Lung microvascular endothelial cell (primary cell): ENCODE measurements around the gene TMEM150C. TPM values are rescaled to one million over a fixed set of nuclear protein-coding genes. Genes with fewer than 3 reads are reported as not detected.
A peak's percentile ranks its signal among the peaks of the same experiment; 100 is the strongest.

Experiments used
- DNase-seq, 2 donors: peaks; one replicate each; pipeline versions ENCODE4 v3.0.0 to v3.0.0-alpha.2; 2010; ENCODE audit warnings: low read depth in 2 of 2
- total RNA-seq: library from RNA; depleted of rRNA; stranded (reverse); fragments of >200 nt; gene quantifications from 2 replicates; pipeline ENCODE4 v1.2.1, GENCODE V29; 2014

TMEM150C gene
- total RNA-seq, 1 donor from 2014 or later, result 5.8 TPM

- DNase-seq, result peak; percentile 17 to 57
Observed at GRCh38 chr4:82517043-82517442, 44.7 kb downstream of the TMEM150C start.

GRCh38 chr4:82515705-82516104 is 46.1 kb downstream of the TMEM150C start:
- DNase-seq, result peak; percentile 67 to 84

GRCh38 chr4:82513382-82513781 is 48.4 kb downstream of the TMEM150C start:
- peak in 1 of 2 donors; percentile 18 for DNase-seq

GRCh38 chr4:82510216-82510615 is 51.6 kb downstream of the TMEM150C start:
- DNase-seq, result no peak

- no peak for DNase-seq
Observed at GRCh38 chr4:82508806-82509428, 52.9 kb downstream of the TMEM150C start.

- no peak for DNase-seq
Observed at GRCh38 chr4:82508011-82508410, 53.8 kb downstream of the TMEM150C start.

GRCh38 chr4:82501154-82501442 is 60.7 kb downstream of the TMEM150C start:
- no peak for DNase-seq

- no peak for DNase-seq
Observed at GRCh38 chr4:82500435-82501153, 61.2 kb downstream of the TMEM150C start.

GRCh38 chr4:82499738-82500434 is 61.9 kb downstream of the TMEM150C start:
- no peak for DNase-seq

- no peak for DNase-seq
Observed at GRCh38 chr4:82496349-82496748, 65.4 kb downstream of the TMEM150C start.

- DNase-seq, result no peak
Observed at GRCh38 chr4:82495666-82496065, 66.1 kb downstream of the TMEM150C start.

GRCh38 chr4:82493721-82494425 is 67.9 kb downstream of the TMEM150C start:
- DNase-seq, result no peak

GRCh38 chr4:82491251-82491960 is 70.4 kb downstream of the TMEM150C start:
- no peak for DNase-seq

GRCh38 chr4:82489987-82490386 is 71.8 kb downstream of the TMEM150C start:
- DNase-seq, result no peak

GRCh38 chr4:82489076-82489475 is 72.7 kb downstream of the TMEM150C start:
- DNase-seq, result no peak

- no peak for DNase-seq
Observed at GRCh38 chr4:82484996-82485783, 76.6 kb downstream of the TMEM150C start.

- DNase-seq, result no peak
Observed at GRCh38 chr4:82482387-82482786, 79.4 kb downstream of the TMEM150C start.

GRCh38 chr4:82481506-82481840 is 80.3 kb downstream of the TMEM150C start:
- DNase-seq, result no peak

GRCh38 chr4:82480771-82481505 is 80.8 kb downstream of the TMEM150C start:
- no peak for DNase-seq

GRCh38 chr4:82479562-82479961 is 82.2 kb downstream of the TMEM150C start:
- DNase-seq, result no peak
